Umbilical cord (tissue), 2 donors: Measurements from ENCODE around the gene DDX39A. TPM values are rescaled to one million over a fixed set of nuclear protein-coding genes. Genes with fewer than 3 reads are reported as not detected.
"Not testable (repeated sequence)": the region's sequence is repeated elsewhere in the genome, so short reads cannot be mapped to it uniquely, and the experiment has no call there.

Experiments used
- DNase-seq: peaks from one replicate; pipeline ENCODE4 v3.0.0-alpha.2; 2015; ENCODE audit warnings: low spot score
- total RNA-seq: library from RNA; depleted of rRNA; stranded (reverse); fragments of >200 nt; gene quantifications from one replicate; pipeline ENCODE4 v1.2.3, GENCODE V29; 2014; ENCODE audit warnings: low replicate concordance; ENCODE audit not compliant: insufficient read depth

The DDX39A gene
- total RNA-seq, 1 donor from 2014 or later = 34.9 TPM

- DNase-seq = no peak
Measured at GRCh38 chr19:14385492-14385891, 33.6 kb downstream of the DDX39A start.

GRCh38 chr19:14383661-14384555 is 35.2 kb downstream of the DDX39A start:
- DNase-seq = no peak

GRCh38 chr19:14381689-14382474 is 37.3 kb downstream of the DDX39A start:
- DNase-seq = no peak

DNA sequence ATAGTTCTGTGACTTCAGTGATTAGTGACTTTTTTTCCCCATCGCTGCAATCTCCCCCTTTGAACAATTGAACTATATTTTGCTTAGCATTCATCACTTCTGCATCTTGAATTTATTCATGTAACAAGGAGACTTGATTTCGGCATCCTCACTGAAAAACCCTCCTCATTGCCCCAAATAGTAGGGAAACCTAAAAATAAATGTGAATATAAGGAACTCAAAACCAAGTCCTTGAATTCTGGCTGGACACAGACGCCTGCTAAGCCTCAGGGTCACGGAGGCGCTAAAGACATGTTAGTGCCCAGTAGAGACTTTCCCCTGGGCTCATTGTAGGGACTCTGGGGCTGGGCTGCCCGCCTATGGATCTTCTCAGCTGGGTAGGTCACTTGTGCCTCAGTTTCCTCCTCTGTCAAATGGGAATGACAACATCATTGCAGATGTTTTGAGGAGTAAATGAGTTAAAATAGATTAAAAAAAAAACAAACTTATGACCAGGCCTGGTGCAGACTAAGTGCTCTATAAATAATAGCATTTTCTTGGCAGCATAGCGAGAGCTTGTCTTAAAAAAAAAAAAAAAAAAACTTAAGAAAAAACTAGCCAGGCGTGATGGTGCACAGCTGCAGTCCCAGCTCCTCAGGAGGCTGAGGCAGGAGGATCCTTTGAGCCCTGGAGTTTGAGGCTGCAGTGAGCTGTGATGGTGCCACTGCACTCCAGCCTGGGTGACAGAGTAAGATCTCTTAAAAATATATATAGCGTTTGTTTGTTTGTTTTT is 39.7 kb downstream of the DDX39A start:
- no peak for DNase-seq

GRCh38 chr19:14378890-14379289 is 40.3 kb downstream of the DDX39A start:
- no peak for DNase-seq

- no peak for DNase-seq
Measured at GRCh38 chr19:14377883-14378328, 41.2 kb downstream of the DDX39A start.

- peak; percentile 89 for DNase-seq
Measured at GRCh38 chr19:14375582-14376291, 43.4 kb downstream of the DDX39A start.

DNA sequence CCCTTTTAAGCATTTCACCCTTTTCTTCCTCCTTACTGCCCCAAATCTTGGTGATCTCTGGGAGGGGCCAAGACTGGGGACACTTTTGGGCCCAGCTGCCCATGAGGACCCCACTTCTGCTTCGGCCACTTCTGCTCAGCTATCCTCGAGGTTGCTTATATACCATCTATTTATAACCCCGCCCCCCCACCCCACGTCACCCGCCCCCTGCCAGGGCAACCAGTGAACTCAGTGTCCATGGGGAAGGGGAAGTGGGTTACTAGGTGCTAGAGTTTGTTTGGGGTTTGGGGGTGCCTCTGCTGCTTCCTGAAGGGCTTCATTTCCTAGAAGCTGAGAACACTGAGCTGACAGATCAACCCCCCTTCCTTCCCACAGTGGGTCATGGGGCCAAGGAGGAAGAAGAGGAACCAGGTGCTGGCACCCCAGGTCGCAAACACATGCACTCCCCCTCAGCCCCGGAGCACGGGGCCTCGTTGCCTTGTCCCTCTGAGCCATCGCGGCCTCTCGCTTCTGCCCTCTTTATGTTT is 44.0 kb downstream of the DDX39A start:
- no peak for DNase-seq

- not testable (repeated sequence) for DNase-seq
Measured at GRCh38 chr19:14374313-14374712, 44.8 kb downstream of the DDX39A start.

DNA sequence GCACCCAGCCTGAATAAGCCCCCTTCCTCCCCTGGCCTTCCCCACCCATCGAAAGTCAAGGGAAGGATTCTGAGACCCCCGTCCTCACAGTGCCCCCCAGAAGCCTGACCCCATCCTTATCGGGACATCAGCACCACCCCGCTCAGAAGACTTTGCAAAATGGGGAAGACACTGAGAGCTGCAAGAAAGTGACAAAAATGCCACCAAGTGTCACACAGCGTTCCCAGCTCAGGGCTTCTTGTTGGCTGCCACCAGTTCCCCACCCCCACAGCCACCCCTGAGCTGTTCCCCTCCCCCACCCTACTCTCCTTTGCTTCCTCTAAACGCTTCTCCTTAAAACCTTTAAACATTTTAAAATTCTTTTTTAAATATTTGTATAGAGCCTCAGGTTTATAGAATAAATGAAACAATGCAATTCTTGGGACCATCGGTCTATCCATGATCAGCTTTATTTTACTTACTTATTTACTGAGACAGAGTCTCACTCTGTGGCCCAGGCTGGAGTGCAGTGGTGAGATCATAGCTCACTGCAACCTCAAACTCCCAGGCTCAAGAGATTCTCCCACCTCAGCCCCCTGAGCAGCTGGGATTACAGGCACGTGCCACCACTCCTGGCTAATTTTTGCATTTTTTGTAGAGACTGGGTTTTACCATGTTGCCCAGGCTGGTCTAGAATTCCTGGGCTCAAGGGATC is 46.6 kb downstream of the DDX39A start:
- not testable (repeated sequence) for DNase-seq

GRCh38 chr19:14371301-14371821 is 47.8 kb downstream of the DDX39A start:
- DNase-seq = no peak

- no peak for DNase-seq
Measured at GRCh38 chr19:14370940-14371280, 48.2 kb downstream of the DDX39A start.

- no peak for DNase-seq
Measured at GRCh38 chr19:14370169-14370939, 48.8 kb downstream of the DDX39A start.

DNA sequence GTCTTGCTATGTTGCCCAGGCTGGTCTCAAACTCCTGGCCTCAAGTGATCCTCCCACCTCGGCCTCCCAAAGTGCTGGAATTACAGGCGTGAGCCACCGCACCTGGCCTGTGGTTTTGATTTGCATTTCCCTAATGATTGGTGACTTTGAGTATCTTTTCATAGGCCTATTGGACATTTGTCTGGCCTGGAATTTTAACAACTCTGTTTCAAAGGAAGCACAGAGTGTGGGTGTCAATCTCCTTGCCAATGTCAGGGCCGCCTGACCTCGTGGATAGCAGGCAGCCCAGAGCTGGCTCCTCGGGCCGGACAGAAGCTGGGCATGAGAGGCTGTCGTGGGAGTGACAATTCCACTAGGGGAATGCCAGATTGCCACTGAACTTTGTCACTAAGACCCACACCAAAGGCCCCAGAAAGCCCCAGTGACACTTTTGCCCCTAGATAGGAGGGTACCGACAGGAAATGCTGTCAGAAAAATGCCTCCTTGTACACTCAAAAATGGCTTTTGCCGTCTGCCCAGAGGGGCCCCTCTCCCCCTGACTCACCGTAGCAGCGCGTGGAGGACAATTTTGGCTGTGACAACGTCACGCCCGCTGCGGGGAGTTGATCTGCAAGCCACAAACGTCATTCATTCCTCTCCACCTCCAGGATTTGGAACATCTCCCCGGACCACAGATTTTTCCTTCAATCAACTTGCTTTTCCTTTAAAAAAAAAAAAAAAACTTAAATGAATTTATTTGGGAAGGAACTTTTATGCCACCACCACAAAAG is 49.6 kb downstream of the DDX39A start:
- no peak for DNase-seq

DNA sequence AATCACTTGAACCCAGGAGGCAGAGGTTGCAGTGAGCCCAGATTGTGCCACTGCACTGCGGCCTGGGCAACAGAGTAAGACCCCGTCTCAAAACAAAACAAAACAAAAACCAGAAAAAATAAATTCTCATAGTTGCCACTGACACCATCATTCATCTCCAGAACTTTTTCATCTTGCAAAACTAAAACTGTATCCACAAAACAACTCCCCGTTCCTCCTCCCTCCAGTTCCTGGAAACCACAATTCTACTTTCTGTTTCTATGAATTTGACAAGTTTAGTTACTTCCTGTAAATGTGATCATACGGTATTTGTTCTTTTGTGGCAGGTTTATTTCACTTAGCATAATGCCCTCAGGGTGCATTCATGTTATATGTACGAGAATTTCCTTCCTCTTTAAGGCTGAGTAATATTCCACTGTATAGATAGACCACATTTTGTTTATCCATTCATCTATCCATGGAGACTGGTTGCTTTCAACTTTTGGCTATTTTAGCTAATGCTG is 51.1 kb downstream of the DDX39A start:
- DNase-seq = no peak

- no peak for DNase-seq
Measured at GRCh38 chr19:14367016-14367415, 52.1 kb downstream of the DDX39A start.

DNA sequence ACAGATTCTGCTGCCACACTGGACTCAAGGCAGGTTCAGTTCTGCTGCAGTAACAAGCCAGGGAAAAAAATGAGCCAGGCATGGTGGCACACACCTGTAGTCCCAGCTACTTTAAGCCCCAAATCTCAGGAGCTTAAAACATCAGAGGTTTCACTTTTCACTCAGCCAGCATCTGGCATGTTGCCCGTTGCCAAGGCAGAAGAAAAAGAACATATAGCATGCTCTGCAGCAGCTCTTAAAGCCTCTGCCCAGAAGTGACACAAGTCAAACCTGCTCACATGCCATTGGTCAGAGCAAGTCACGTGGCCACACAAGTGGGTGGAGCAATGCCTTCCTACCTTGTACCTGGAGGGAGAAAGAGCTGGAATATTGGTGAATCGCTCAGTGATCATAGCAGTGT is 52.6 kb downstream of the DDX39A start:
- DNase-seq = peak; percentile 80

GRCh38 chr19:14364098-14364443 is 55.1 kb downstream of the DDX39A start:
- not testable (repeated sequence) for DNase-seq
